Pancreas (tissue), 10 donors: ENCODE data around the gene SCYGR1. TPM values are rescaled to one million over a fixed set of nuclear protein-coding genes. Genes with fewer than 3 reads are reported as not detected.
"Not testable (repeated sequence)": the region's sequence is repeated elsewhere in the genome, so short reads cannot be mapped to it uniquely, and the experiment has no call there.

Experiments used
- ATAC-seq, 4 donors: fragments of 200-7000 bp; cut with Tn5 transposase; one replicate each; pipeline versions ENCODE4 v1.8.0 to v1.9.1; 2020; ENCODE audit warnings: mild to moderate bottlenecking in 4 of 4, moderate library complexity in 4 of 4
- DNase-seq, 6 donors: peaks; one replicate each; pipeline ENCODE4 v3.0.0-alpha.2; 2020
- FAIRE-seq: peaks from 2 replicates; lab custom pipeline; 2012; peaks lifted over from hg19 to GRCh38; lab: Jason Lieb, UNC
- H3K27ac ChIP-seq, 4 donors: fragments of 200-600 bp; sonication (generic); 1 replicate in 3 of 4; 2 replicates in 1 of 4; pipeline versions ENCODE4 v1.5.0 to v1.8.0; 2020
- H3K27me3 ChIP-seq, 4 donors: fragments of 200-600 bp; one replicate each; pipeline ENCODE4 v1.8.0; 2021
- H3K36me3 ChIP-seq, 3 donors: fragments of 200-600 bp; sonication (generic) in 1 of 3; one replicate each; pipeline versions ENCODE4 v1.5.0 to v1.8.0; 2020 to 2021
- H3K4me1 ChIP-seq, 3 donors: fragments of 200-600 bp; one replicate each; pipeline ENCODE4 v1.8.0; 2021
- H3K4me3 ChIP-seq, 4 donors: fragments of 200-600 bp; sonication (generic) in 2 of 4; one replicate each; pipeline versions ENCODE4 v1.5.0 to v1.8.0; 2020 to 2021
- H3K9me3 ChIP-seq, 4 donors: fragments of 200-600 bp; one replicate each; pipeline ENCODE4 v1.8.0; 2021
- WGBS, 2 donors: extraction: QIAGEN DNeasy Blood & Tissue Kit; methylation state at CpG; one replicate each; pipeline ENCODE4 v1.1.7; 2013; 5-methylcytosine and 5-hydroxymethylcytosine counted together
- intact Hi-C, 3 donors: fragments of 100-400 bp; cut with DNase I; formaldehyde crosslinking; loops; one replicate each; pipeline versions ENCODE4 v1.11.1 to v1.14.2; 2022
- polyA plus RNA-seq, 2 donors: library from polyadenylated mRNA; stranded (reverse); fragments of 200-250 nt; gene quantifications; one replicate each; pipeline ENCODE4 v1.2.3, GENCODE V29; 2013
- total RNA-seq, 6 donors: library from RNA; stranded (reverse); fragmentation: NEBNext Ultra II Directional in 4 of 6; extraction: Animal tissue kit (Norgen Biotek cat#: 25700) in 4 of 6; gene quantifications; one replicate each; pipeline versions ENCODE4 v1.2.1 to v1.2.4, GENCODE V29; 2021 to 2023
- TF ChIP-seq, protein P1 (sequence below), 4 donors: fragments of 200-600 bp; sonication (generic) in 3 of 4; IDR thresholded peaks; one replicate each; pipeline versions ENCODE4 v1.5.0 to v1.8.0; 2021; ENCODE audit warnings: antibody characterized with exemption in 4 of 4
- donor health status: healthy with polysubstance abuse.
- donor health status: DM: no; HTN: no; CAD: no; lungs with moderate emphysema.
- donor health status: DM: no; HTN: no; CAD: no.
- donor health status: control.
- donor health status: control.
- donor health status: Bipolar disorder and iron deficiency.
- donor health status: DM: yes; HTN: yes; CAD: no.
- donor health status: DM: no; HTN: no; CAD: no.
- donor health status: DM: no; HTN: no; CAD: no.
- donor health status: DM: yes; HTN: yes; CAD: no.

Gene SCYGR1
- total and polyA plus RNA-seq, 8 donors: not detected

DNA sequence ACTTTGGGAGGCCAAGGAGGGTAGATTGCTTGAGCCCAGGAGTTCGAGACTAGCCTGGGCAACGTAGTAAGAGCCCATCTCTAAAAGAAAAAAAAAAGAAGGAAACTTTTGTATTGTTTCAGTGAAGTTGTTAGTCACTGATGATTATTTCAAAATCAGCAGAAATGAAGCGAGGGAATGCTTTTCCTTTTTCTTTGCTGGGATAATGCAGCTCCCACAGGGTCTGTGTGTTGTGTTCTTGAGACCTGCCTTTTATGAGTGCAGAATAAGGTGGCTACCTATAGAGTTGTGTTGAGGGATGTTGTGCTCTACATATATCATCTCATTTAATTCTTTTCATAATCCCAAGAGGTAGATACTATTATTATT lies 20.3 kb downstream of the SCYGR1 start:
- no peak for FAIRE-seq
- DNase-seq: no peak
- TF ChIP-seq, protein P1, sequence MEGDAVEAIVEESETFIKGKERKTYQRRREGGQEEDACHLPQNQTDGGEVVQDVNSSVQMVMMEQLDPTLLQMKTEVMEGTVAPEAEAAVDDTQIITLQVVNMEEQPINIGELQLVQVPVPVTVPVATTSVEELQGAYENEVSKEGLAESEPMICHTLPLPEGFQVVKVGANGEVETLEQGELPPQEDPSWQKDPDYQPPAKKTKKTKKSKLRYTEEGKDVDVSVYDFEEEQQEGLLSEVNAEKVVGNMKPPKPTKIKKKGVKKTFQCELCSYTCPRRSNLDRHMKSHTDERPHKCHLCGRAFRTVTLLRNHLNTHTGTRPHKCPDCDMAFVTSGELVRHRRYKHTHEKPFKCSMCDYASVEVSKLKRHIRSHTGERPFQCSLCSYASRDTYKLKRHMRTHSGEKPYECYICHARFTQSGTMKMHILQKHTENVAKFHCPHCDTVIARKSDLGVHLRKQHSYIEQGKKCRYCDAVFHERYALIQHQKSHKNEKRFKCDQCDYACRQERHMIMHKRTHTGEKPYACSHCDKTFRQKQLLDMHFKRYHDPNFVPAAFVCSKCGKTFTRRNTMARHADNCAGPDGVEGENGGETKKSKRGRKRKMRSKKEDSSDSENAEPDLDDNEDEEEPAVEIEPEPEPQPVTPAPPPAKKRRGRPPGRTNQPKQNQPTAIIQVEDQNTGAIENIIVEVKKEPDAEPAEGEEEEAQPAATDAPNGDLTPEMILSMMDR (IDR thresholded peaks at IDR 0.05): no peak
- 90 to 94% methylated on average over 3 of the region's 3 CpGs for WGBS, 2 donors
- intact Hi-C loops: no loop called here
- Histone ChIP-seq H3K36me3 (no peaks in the 10 kb centered on the region), H3K27ac (no peak overlapping the region), H3K27me3 (no peaks in the 10 kb centered on the region), H3K9me3 (no peaks in the 10 kb centered on the region), H3K4me1 (peaks cover 0 to 5% (median 4%) of the 10 kb centered on the region in 3 donors), H3K4me3 (no peak overlapping the region)
- ATAC-seq: no peak

DNA sequence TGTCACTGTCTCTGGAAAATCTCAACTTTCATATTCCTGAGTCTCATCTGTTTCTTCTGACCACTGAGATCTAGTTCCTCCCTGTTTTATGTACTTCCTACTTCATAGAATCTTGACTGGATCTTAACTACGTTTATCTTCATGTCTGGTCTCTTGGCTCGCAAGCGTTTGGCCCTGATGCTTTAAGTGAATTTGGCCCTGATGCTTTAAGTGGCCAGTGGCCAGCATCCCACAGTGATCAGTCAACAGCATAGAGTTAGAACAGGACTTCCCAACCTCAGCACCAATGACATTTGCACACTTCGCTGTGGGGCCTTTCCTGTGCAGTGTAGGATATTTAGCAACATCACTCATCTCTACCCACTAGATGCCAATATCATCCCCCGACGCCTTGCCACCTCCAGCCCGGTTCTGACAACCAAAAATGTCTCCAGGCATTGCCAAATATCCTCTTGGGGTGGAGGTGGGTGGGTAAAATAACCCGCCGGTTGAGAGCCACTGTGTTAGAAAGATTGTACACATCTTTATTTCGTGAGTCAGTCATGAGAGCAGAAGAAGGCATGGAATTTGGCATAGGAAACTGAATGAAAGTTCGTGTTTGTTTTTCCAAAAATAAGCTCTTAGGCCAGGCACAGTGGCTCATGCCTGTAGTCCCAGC lies 20.9 kb downstream of the SCYGR1 start:
- no peaks in the 10 kb centered on the region for H3K36me3 ChIP-seq
- no peak overlapping the region for H3K27ac ChIP-seq
- H3K4me1 ChIP-seq: peaks cover 0 to 5% (median 4%) of the 10 kb centered on the region in 3 donors
- H3K27me3 ChIP-seq: no peaks in the 10 kb centered on the region
- FAIRE-seq: no peak
- no peaks in the 10 kb centered on the region for H3K9me3 ChIP-seq
- peak in 2 of 4 donors; percentile 21 to 25 for ATAC-seq
- 66 to 68% methylated on average over 11 of the region's 11 CpGs for WGBS, 2 donors
- intact Hi-C loops: no loop called here
- DNase-seq: no peak
- no peak overlapping the region for H3K4me3 ChIP-seq
- TF ChIP-seq, protein P1 (IDR thresholded peaks at IDR 0.05): no peak

DNA sequence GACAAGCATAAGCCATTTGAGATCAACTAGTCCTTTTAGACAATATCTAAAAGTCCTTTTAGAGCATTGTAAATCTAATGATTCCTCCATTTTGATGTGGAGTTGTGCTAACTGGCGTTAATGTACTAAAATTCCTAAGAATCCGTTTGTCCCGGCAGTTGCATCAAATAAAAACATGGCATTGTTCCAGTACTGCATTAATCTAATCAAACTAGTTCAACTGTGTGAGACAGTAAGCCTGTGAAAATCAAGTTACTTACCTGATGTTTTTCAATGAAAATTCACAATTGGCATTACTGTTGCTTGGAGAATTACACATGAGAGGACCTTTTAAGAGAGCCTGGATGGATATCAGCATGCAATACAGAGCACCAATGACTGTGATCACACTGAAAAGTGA lies 21.9 kb downstream of the SCYGR1 start:
- H3K4me3 ChIP-seq: no peak overlapping the region
- peaks cover 0 to 3% (median 0%) of the 10 kb centered on the region in 3 donors for H3K36me3 ChIP-seq
- DNase-seq (no peak), FAIRE-seq (no peak), ATAC-seq (no peak)
- no peaks in the 10 kb centered on the region for H3K9me3 ChIP-seq
- intact Hi-C loops: no loop called here
- TF ChIP-seq, protein P1 (IDR thresholded peaks at IDR 0.05): no peak
- peaks cover 0 to 5% (median 4%) of the 10 kb centered on the region in 3 donors for H3K4me1 ChIP-seq
- H3K27me3 ChIP-seq: no peaks in the 10 kb centered on the region
- 12 to 33% methylated on average over 3 of the region's 3 CpGs for WGBS, 2 donors
- H3K27ac ChIP-seq: no peak overlapping the region

DNA sequence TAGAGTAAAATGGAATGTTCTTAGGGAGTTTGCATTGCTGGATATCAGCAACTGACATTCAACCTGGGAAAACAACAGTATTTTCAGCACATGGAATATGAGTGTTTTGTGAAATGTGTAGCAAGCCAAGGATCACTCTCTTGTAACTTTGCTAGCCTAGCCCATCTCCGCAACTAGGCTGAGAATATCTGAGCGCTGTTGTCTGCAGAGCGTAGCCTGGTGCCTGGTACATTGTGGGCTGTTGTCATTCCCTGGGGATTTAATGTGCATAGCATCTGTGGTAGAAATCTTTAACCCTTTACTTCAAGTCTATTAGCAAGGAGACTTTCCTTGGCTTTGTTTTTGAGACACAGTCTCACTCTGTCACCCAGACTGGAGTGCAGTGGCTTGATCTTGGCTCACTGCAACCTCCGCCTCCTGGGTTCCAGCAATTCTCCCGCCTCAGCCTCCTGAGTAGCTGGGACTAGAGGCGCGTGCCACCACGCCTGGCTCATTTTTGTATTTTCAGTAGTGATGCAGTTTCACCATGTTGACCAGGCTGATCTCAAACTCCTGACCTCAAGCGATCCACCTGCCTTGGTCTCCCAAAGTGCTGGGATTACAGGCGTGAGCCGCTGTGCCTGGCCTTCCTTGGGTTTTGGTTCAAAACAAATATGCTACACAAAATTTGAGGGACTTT lies 23.0 kb downstream of the SCYGR1 start:
- not testable (repeated sequence) for FAIRE-seq, H3K27me3 ChIP-seq

DNA sequence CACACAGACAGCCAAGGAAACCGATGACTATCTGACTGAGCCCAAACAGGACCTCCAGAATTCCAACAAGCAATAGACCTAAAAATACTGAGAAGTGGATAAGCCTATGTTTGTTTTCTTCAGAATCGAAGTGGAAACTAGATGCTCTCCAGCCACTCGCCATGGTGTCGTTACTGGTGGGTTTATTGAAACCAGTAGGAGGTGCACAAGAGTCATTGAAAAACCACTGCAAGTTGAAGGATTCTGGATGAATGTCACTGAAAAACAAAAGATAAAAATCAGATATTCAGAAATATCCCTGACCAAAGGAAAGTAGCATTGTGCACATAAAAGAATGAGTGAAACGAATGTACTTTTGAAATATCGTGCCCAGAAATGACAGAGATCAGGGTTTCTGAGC lies 24.0 kb downstream of the SCYGR1 start:
- H3K27me3 ChIP-seq: no peaks in the 10 kb centered on the region
- no peak overlapping the region for H3K4me3 ChIP-seq
- no peak for FAIRE-seq
- DNase-seq: no peak
- ATAC-seq: no peak
- TF ChIP-seq, protein P1 (IDR thresholded peaks at IDR 0.05): no peak
- intact Hi-C loops: no loop called here
- 91 to 95% methylated on average over 6 of the region's 6 CpGs for WGBS, 2 donors
- H3K9me3 ChIP-seq: no peaks in the 10 kb centered on the region
- H3K27ac ChIP-seq: no peak overlapping the region
- H3K4me1 ChIP-seq: peaks cover 0 to 5% (median 4%) of the 10 kb centered on the region in 3 donors
- H3K36me3 ChIP-seq: peaks cover 0 to 11% (median 0%) of the 10 kb centered on the region in 3 donors

More for the DNA sequence above, 23.0 kb downstream of the SCYGR1 start:
- DNase-seq, H3K4me1 ChIP-seq, H3K9me3 ChIP-seq, H3K4me3 ChIP-seq, H3K27ac ChIP-seq, ATAC-seq, H3K36me3 ChIP-seq, intact Hi-C loops: not testable (repeated sequence)
- WGBS, 2 donors: 91 to 93% methylated on average over 11 of the region's 11 CpGs
